D341Med (cell line): ENCODE data around the gene HOXB1.
"Not testable (repeated sequence)": the region's sequence is repeated elsewhere in the genome, so short reads cannot be mapped to it uniquely, and the experiment has no call there.

ENCODE experiments used
- DNase-seq: peaks from one replicate; pipeline ENCODE4 v3.0.0; 2012; ENCODE audit warnings: low spot score

The HOXB1 gene

DNA sequence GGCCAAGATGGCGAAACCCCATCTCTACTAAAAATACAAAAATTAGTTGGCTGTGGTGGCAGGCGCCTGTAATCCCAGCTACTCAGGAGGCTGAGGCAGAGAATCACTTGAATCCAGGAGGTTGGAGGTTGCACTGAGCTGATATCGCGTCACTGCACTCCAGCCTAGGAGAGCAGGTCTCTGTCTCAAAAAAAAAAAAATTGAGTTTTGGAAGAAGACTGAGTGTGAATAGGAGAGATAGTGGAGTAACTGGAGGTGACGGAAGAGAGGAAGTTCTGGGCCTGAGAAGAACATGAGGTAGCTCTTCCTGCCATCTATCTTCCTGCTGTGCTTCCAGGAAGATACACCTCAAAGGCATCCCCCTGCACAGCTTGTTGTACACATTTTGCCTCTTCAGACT lies 11.4 kb downstream of the HOXB1 start:
- no peak for DNase-seq

DNA sequence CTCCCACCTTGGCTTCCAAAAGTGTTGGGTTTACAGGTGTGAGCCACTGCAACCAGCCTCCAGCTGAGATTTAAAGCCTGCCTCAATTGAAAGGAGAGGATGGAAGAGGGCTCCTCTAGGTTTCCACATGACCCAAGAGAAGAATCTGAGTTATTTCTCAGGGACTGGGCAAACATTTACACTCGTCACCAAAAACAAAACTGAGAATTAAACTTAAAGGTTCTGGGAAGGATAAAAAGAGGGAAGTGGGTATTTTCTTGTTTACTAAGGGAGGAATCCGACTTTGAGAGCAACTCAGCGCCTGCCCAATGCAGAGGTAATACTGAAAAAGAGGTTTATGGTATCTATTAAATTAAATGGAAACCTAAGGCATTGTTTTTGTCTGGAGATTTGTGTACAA lies 13.3 kb downstream of the HOXB1 start:
- no peak for DNase-seq

DNA sequence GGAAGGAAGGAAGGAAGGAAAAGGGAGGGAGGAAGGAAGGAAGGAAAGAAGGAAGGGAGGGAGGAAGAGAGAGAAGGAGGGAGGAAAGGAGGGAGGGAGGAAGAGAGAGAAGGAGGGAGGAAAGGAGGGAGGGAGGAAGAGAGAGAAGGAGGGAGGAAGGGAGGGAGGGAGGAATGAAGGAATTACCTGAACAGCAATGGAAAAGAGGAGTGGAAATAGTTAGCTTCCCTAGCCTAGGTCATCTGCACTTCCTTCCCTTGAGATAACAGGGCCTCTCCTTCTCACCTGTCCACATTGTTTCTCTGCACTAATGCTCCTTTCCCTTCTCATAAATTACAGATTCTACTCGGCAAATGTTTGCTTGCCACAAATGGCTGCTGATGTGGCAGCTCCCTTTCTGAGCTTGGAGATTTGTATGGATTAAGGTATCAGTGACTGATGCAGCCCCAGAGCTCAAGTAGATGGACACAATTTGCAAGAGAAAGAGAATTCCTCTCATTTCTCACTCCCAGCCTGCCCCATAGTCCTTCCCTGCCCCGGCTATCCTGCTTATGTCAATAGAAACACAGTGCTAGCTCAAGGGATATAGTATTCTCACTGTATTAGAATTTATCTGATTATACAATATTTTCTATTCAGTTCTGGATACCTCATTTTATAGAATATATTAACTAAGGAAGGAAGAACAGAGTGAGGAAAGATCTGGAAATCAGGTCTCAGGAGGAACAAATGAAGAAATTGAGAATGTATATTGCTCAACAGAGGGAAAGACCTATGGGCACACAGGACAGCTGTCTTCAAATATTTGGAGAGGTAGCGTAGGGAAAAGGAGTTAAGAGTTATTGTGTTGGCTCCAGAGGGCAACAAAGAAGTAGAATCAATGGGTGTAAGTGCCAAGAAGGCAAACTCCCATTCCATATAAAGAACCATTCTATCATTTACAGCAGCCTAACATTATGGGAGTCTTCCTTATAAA lies 14.6 kb downstream of the HOXB1 start:
- DNase-seq = no peak

DNA sequence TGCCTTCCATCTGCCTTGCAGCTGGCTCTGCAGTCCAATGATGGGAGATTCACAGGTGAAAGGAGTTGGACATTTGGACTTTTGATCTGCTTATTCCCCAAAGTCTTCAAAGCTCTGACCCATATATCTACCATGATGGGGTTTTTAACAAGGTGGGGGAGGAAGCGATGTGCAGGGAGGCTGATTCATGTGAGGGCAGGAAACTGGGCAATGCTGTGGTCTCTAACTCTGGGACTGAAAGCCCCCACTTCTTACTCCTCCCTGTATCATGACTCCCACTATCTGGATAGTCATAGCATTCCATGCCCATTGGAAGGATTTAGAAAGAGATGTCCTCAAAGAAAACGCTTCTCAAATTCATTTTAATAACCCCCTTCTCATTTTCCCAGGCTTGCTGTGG lies 16.3 kb downstream of the HOXB1 start:
- DNase-seq = no peak

DNA sequence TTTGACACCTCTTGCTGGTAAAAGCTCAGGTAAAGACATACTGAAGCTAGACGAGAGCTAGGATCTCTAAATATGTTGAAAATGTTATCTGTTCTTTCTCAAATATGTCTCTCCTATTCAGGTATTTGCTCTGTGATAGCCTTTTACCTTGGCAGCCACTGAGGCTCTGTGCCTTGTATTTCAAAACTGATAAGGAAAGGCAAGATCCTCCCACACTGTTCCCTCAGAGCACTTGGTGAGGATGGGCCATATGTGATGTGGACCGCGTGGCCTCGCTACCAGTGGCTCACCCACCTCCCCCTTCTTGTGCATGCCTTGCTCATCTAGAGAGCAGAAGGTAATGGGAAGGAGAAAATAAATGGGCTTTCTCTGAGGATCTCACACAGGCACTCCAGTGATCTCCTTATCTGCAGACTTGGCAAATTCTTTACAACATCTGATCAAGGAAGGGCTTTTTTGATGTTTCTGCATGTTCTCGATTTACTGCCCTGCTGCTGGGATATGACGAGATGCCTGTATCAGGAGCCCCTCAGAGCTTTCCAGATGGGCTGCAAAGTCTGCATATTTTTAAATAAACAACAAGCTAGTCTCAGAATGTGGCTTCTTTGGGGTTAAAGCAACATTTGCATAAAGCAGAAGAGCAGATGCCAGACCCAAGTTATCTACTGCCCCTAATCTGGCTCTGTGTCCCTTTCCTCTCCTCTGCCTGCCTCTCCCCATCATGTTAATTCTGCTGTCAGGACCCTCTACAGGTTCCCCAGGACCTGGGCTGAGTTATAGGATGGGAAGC lies 16.9 kb downstream of the HOXB1 start:
- no peak for DNase-seq

DNA sequence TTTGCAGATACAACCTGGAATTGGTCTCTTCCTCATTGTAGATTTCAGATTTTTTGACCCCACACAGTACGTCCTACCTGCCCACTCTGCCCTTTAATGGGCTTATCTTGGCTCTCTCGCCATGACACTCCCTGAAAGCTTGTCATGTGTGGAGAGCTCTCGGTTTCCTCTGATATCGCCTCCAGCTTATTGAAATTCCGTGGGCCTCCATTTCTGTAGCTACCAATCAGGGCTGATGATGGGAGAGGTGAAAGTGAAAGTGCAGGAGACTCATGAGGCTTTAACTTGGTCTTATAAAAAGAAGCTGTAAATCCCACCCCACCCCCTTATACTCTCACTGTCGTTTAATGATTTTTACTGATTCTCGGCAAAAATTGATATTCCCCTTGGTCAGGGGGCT lies 17.7 kb downstream of the HOXB1 start:
- DNase-seq = no peak

DNA sequence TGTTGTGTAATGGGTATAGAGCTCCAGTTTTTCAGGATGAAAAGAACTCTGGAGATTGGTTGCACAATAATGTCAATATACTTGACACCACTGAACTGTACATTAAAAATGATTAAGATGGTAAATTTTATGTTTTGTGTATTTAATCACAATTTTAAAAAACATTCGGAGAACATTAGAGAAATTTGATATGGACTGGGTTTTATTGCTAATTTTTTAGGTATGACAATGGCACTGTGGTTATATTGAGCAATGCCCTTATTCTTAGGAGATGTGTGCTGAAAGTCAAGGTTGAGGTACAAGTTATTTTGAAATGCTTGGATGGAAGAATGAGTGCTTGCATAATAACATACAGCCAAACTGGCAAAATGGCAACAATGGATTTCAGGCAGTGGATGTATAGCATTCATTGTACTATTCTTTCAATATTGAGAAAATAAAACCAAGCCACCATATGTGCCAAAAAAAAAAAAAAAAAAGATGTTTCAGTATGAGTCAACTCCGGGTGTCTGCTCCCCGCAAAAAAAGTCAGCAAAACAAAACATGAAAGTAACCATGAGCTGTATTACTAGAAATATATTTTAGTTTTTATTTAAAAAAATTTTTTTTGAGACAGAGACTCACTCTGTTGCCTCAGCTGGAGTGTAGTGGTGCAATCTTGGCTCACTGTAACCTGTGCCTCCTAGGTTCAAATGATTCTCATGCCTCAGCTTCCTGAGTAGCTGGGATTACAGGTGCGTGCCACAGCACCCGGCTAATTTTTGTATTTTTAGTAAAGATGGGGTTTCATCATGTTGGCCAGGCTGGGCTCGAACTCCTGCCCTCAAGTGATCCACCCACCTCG lies 19.8 kb downstream of the HOXB1 start:
- no peak for DNase-seq

DNA sequence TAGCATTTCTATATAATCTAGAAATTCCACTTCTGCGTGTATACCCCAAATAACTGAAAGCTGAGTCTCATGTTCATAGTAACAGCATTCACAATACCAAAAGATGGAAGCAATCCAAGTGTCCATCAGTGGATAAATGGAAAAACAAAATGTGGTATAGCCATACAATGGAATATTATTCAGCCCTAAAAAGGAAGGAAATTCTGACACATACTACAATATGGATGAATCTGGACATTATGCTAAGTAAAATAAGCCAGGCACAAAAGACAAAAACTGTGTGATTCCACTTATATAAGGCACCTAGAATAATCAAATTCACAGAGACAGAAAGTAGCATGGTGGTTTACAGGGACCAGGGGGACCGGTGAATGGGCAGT lies 20.4 kb downstream of the HOXB1 start:
- DNase-seq = no peak

DNA sequence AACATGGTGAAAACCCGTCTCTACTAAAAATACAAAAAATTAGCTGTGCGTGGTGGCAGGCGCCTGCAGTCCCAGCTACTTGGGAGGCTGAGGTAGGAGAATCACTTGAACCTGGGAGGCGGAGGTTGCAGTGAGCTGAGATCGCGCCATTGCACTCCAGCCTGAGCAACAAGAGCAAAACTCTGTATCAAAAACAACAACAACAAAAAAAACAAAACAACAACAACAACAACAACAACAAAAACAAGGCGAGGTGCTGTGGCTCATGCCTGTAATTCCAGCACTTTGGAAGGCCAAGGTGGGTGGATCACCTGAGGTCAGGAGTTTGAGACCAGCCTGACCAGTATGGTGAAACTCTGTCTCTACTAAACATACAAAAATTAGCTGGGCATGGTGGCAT lies 21.1 kb downstream of the HOXB1 start:
- DNase-seq = not testable (repeated sequence)

DNA sequence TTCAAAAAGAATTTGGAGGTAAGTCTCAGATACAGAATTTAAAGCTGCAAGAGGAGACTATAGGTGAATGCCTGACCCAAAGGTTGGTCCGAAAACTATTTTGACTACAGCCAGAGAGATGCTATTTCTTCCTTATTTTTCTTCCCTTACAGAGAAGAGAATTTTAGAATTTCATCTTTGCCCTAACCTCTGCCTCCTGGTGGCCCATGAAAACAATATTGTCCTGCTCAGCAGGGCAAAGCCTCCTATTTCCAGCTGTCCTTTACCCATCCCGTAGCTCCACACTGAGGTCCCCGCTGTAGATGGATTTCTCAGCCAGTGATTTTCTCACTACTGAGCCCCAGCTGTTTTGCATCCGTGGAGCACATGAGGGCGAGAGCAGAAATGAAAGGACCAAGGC lies 24.6 kb downstream of the HOXB1 start:
- no peak for DNase-seq

DNA sequence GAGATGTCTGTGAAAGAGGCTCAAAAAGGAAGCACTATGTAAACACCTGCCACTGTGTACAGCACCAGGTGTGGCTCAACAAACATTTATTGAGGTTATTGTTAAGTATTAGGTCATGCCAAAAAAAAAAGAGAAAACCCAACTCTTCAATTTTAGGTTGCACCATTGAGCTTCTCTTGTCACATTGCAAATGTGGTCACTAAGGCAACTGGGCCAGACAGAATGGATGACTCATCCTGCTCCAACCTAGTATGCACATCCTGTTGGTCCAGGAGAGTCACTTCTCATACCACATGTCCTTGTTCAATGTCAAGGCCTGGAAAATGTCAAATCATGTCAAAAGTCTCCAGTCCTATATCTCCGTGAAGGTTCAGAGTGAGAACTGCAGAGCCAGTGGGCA lies 25.0 kb downstream of the HOXB1 start:
- no peak for DNase-seq

DNA sequence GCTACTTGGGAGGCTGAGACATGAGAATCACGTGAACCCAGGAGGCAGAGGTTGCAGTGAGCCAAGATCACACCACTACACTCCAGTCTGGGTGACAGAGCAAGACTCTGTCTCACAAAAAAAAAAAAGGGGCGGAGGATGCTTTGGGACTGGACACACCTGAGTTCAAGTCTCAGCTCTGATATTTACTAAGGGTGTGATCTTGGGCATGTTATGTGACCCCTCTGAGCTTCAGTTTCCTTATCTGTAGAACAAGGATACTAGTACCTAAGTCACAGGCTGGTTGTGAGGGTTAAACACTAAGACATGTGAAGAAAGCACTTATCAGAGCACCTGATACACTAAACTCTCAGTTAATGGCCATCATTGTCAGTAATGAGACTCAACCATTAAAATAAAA lies 25.9 kb downstream of the HOXB1 start:
- no peak for DNase-seq

DNA sequence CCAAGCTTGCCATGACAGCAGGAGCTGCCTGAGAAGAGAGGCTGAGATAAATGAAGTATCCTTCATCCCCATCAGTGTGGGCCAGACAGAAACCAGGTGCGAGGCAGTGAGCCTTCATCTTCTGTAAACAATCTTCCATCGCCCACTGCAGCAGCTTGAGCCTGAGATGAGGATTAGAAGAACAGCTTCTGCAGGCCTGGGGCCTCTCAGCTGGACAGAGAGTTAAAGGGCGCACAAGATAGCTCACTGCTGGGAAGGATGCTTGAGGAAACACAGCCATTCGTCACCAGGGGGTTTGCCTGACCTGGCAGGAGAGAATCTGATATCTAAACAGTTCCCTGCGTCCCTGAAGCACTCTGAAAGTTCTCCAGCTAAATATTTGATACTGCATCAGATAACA lies 27.1 kb downstream of the HOXB1 start:
- DNase-seq = no peak

DNA sequence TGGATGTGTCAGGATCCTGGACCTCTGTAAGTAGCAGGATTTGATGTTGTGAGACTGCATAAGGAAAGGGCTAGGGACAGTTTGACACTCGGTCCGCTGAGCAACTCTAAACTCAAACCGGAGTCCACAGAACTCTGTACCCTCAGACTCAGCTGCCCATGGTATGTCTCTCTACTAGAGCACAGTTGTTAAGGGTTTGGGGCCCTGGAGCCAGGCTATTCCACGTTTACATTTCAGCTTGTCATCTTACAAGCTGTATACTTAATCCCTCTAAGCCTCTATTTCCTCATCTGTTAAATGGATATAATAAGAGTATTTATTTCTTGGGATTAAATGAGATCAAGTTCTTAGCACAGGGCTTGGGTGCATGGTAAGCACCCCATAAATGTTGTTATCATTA lies 27.9 kb downstream of the HOXB1 start:
- DNase-seq = no peak

DNA sequence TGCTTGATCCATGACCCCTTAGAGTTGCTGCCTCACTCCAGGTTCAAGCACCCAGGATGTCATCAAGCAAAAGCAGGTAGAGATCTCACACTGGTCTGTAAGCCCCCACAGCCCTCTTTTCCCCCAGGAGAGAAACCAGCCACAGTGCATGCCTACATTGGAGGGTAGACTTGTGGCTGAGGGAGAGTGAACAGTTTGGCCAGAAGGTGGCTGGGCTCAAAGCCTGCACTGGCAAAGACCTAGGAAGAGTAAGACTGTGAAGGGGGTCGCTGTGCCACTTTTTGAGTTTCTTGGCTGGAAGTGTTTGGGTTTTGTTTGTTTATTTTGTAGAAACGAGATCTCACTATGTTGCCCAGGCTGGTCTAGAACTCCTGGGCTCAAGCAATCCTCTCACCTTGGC lies 28.5 kb downstream of the HOXB1 start:
- no peak for DNase-seq

DNA sequence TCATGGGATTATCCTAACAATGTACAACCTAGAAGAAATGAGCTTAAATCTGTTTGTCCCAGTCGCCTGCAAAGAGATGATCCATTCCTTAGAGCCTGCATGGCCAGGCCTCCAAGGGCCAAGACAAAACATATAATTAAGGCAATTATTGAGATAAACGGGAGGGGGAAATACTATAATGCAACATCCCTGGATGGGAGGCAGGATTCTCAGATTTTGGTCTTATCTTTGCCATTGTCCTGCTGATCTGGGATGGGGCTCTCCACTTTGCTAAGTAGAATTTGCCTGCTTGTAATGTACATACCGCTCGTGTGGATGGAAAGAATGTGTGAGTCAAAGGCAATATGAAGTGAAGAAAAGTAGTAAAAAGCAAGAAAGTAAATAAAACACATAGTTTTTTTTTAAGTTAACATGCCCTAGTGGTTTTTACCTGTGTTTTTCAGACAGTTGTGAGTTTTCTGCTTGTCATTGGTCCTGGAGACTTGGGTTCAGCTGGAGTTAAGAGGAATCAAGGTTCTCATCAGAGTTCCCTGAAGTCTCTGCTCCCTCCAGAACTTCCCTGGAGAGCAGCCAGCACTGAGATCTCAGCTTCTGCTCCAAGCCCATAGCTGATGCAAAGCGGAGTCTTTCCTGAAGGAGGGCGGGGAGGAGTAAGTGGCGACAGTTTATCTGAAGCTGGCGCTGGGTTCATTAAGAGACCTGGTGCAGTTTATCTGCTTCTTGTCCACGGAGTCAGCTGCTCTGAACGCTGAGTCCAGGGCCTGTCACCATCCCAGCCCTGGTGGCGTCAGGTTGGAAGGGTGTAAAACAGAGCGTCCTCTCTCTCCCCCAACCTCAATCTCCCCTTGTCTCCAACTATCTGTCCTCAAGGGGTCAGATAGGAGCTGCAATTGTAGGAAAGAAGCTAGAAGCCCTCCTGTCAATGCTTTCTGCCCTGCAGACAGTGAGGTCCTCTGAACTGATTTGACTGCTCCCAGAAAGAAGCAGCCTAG lies 30.1 kb downstream of the HOXB1 start:
- no peak for DNase-seq

DNA sequence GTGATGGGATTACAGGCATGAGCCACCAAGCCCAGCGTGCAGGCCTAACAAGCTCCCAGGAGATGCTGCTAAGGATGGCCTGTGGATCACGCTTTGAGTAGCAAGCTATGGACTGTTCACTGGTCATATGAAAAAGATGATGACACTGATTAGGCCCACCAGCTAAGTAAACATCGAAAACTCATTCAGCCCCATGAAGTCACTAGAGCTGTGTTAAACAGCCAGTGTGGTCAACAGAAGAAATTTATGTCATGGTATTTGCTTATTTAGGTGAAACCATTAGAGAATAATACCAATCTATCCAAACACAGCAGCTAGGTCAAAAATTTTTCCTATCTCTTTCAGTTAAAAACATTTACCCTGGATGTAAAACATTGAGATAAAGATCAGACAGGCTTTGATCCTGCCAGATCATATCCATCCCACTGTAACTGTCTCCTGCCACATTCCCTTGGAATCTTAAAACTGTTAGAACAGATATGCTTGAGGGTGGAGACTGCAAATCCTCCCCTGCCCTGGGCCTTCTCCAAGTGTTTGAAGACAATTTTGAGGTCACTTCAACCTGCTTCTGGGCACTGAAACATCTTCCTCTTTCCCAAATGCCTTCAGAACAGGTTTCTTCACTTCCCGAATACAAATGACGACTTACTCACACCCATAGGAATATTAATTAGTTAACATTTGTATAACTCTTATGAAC lies 30.9 kb downstream of the HOXB1 start:
- no peak for DNase-seq

DNA sequence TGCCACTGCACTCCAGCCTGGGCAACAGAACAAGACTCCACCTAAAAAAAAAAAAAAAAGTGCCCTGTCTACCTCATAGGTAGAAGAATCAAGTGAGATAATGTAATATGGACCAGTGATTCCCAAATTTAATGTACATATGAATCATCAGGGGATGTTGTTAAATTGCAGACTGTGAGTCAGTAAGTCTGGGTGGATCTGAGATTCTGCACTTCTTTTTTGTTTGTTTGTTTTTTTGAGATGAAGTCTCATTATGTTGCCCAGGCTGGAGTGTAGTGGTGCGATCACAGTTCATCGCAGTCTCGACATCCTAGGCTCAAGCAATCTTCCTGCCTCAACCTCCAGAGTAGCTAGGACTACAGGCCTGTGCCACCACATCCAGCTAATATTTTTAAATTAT lies 31.6 kb downstream of the HOXB1 start:
- DNase-seq = no peak

DNA sequence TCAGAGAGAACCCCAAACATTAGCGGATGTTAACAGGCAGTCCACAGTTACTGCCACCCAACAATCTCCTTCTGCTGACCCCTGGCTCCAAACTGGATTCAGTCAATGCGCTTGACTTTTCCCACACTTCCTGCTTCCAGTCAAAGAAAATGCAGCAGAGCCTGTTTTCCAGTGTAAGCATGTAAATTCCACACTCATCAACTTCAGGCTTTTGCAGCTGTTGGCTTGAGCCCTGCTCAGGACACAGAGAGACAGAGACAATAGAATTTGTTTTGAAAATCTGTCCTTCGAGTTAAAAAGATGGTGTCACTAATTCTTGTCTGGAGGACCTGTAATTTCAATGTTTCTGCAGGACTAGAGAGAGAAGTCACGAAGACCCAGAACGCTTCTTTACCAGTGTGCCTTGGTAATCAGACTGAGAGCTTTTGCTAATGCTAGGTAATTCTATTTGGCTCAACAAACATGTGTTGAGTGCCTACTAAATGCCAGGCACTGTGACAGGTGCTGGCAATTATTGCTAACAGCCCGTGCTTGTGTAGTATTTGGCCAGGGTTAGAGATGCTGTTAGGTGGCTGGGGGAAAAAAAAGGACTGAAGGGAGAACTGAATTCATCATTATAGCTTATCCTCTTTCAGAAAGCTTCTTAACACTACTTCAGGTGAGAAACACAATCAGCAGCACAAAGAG lies 32.5 kb downstream of the HOXB1 start:
- DNase-seq = no peak

DNA sequence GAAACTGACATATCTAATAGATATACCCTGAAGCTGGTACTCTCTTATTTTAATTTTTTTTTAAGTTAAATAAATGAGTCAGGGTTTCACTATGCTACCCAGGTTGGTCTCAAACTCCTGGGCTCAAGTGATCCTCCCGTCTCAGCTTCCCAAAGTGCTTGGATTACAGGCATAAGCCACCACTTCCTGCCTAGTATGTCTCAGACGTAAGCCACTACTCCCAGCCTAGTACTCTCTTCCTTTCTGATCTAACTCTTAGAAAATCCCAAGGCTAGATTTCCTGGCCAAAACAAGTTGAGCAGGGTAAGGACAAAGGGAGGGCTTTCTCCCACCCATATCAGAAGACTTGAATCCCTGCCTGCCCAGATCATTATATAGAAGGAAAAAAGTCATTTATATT lies 33.7 kb downstream of the HOXB1 start:
- DNase-seq = no peak
